Suppressor macrophage (primary cell): ENCODE measurements around the gene LBH.

Experiments used
- DNase-seq, 4 experiments: peaks; one replicate each; pipeline ENCODE4 v3.0.0-alpha.2; 2020 to 2022

LBH gene

GRCh38 chr2:30277582-30277981 is 46.2 kb downstream of the LBH start:
- DNase-seq: no peak

- no peak for DNase-seq
Measured at GRCh38 chr2:30278419-30278818, 47.1 kb downstream of the LBH start.

- DNase-seq: no peak
Measured at GRCh38 chr2:30280596-30281434, 49.5 kb downstream of the LBH start.

GRCh38 chr2:30282081-30282480 is 50.7 kb downstream of the LBH start:
- peak in 1 of 4 experiments; percentile 15 for DNase-seq

GRCh38 chr2:30282721-30283120 is 51.4 kb downstream of the LBH start:
- no peak for DNase-seq

- no peak for DNase-seq
Measured at GRCh38 chr2:30283931-30284565, 52.7 kb downstream of the LBH start.

GRCh38 chr2:30285758-30286157 is 54.4 kb downstream of the LBH start:
- DNase-seq: no peak

GRCh38 chr2:30287190-30287840 is 56.0 kb downstream of the LBH start:
- DNase-seq: no peak

- DNase-seq: peak in 2 of 4 experiments; percentile 26 to 33
Measured at GRCh38 chr2:30287857-30288513, 56.7 kb downstream of the LBH start.

- no peak for DNase-seq
Measured at GRCh38 chr2:30288561-30288960, 57.2 kb downstream of the LBH start.

GRCh38 chr2:30293303-30293921 is 62.1 kb downstream of the LBH start:
- peak; percentile 73 to 88 (median 78) for DNase-seq

GRCh38 chr2:30294133-30294532 is 62.8 kb downstream of the LBH start:
- DNase-seq: no peak

- no peak for DNase-seq
Measured at GRCh38 chr2:30296496-30296895, 65.2 kb downstream of the LBH start.

GRCh38 chr2:30298302-30298701 is 67.0 kb downstream of the LBH start:
- DNase-seq: peak in 2 of 4 experiments; percentile 26 to 36

- no peak for DNase-seq
Measured at GRCh38 chr2:30300122-30300455, 68.8 kb downstream of the LBH start.

GRCh38 chr2:30300456-30301221 is 69.3 kb downstream of the LBH start:
- DNase-seq: no peak

GRCh38 chr2:30301551-30301950 is 70.2 kb downstream of the LBH start:
- no peak for DNase-seq

GRCh38 chr2:30302566-30302965 is 71.2 kb downstream of the LBH start:
- DNase-seq: no peak

GRCh38 chr2:30303095-30303494 is 71.8 kb downstream of the LBH start:
- no peak for DNase-seq

GRCh38 chr2:30305235-30305634 is 73.9 kb downstream of the LBH start:
- no peak for DNase-seq

GRCh38 chr2:30306522-30306921 is 75.2 kb downstream of the LBH start:
- DNase-seq: peak in 1 of 4 experiments; percentile 9

GRCh38 chr2:30308280-30308679 is 76.9 kb downstream of the LBH start:
- no peak for DNase-seq
